Fibroblast of lung (primary cell): ENCODE data around the gene SEC14L3. TPM values are rescaled to one million over a fixed set of nuclear protein-coding genes. Genes with fewer than 3 reads are reported as not detected.

ENCODE experiments used
- DNase-seq, 2 donors: peaks; one replicate each; pipeline versions ENCODE4 v3.0.0 to v3.0.0-alpha.2; 2010; ENCODE audit warnings: low read depth in 2 of 2
- H2AFZ ChIP-seq: 2 replicates; pipeline ENCODE4 v1.5.1; 2012; ENCODE audit warnings: low read length, control low read depth, inconsistent platforms
- H3K27ac ChIP-seq: 2 replicates; pipeline ENCODE4 v1.5.1; 2011; ENCODE audit warnings: low read length, control low read depth; ENCODE audit not compliant: insufficient read depth
- H3K27me3 ChIP-seq: 2 replicates; pipeline ENCODE4 v1.5.1; 2011; ENCODE audit warnings: mild to moderate bottlenecking, low read length; ENCODE audit not compliant: control insufficient read depth, insufficient read depth
- H3K36me3 ChIP-seq: 2 replicates; pipeline ENCODE4 v1.5.1; 2011; ENCODE audit warnings: low read length; ENCODE audit not compliant: control insufficient read depth, insufficient read depth
- H3K4me1 ChIP-seq: 2 replicates; pipeline ENCODE4 v1.5.1; 2011; ENCODE audit warnings: low read length; ENCODE audit not compliant: control insufficient read depth, insufficient read depth; ENCODE audit errors: extremely low read depth
- H3K4me2 ChIP-seq: 2 replicates; pipeline ENCODE4 v1.5.1; 2011; ENCODE audit warnings: low read length, control low read depth; ENCODE audit not compliant: insufficient read depth; ENCODE audit errors: extremely low read depth
- H3K4me3 ChIP-seq, 4 experiments: fragments of 200-600 bp in 1 of 4; sonication (generic) in 1 of 4; replicated peaks in 1 of 4; 2 replicates each; pipeline ENCODE4 v1.5.1; 2011 to 2016; ENCODE audit warnings: low read length in 4 of 4, low read depth in 3 of 4, mild to moderate bottlenecking in 3 of 4, control low read depth in 2 of 4, inconsistent platforms in 1 of 4, mixed read lengths in 1 of 4; ENCODE audit not compliant: insufficient read depth in 1 of 4; ENCODE audit errors: control extremely low read depth in 1 of 4
- H3K79me2 ChIP-seq: 2 replicates; pipeline ENCODE4 v1.5.1; 2012; ENCODE audit warnings: mild to moderate bottlenecking, low read length, inconsistent platforms; ENCODE audit not compliant: control insufficient read depth, insufficient read depth
- H3K9ac ChIP-seq: 2 replicates; pipeline ENCODE4 v1.5.1; 2011; ENCODE audit warnings: mild to moderate bottlenecking, low read length, control low read depth; ENCODE audit not compliant: insufficient read depth
- H3K9me3 ChIP-seq: 2 replicates; pipeline ENCODE4 v1.5.1; 2012; ENCODE audit warnings: low read depth, low read length; ENCODE audit not compliant: control insufficient read depth, insufficient read depth
- H4K20me1 ChIP-seq: 2 replicates; pipeline ENCODE4 v1.5.1; 2011; ENCODE audit warnings: low read length; ENCODE audit not compliant: control insufficient read depth, insufficient read depth; ENCODE audit errors: extremely low read depth
- EZH2 ChIP-seq: IDR thresholded peaks from 2 replicates; pipeline ENCODE4 v1.5.1; 2012; ENCODE audit warnings: low read length, control low read depth, mild to moderate bottlenecking; ENCODE audit errors: missing control alignments
- polyA plus RNA-seq, 2 donors: library from polyadenylated mRNA; depleted of rRNA in 1 of 2; stranded (reverse) in 1 of 2; unstranded in 1 of 2; fragments of >200 nt; gene quantifications; 2 replicates each; pipeline ENCODE4 v1.2.1, GENCODE V29; 2011 to 2012; ENCODE audit warnings: missing spikeins in 1 of 2
- total RNA-seq: library from RNA; depleted of rRNA; stranded (reverse); fragments of >200 nt; gene quantifications from 2 replicates; pipeline ENCODE4 v1.2.1, GENCODE V29; 2014
- TF ChIP-seq, protein P1 (sequence below), 2 donors: IDR thresholded peaks in 1 of 2; conservative IDR thresholded peaks in 1 of 2; 1 replicate in 1 of 2; 2 replicates in 1 of 2; pipeline ENCODE4 v1.5.1; 2011 to 2012; ENCODE audit warnings: low read length in 2 of 2, control low read depth in 1 of 2, inconsistent platforms in 1 of 2, low read depth in 1 of 2, mild to moderate bottlenecking in 1 of 2

Gene SEC14L3
- total and polyA plus RNA-seq, 2 donors (not counting 1 experiment from before 2014, with no cell fraction given) = not detected

GRCh38 chr22:30511911-30512310 is 40.1 kb upstream of the SEC14L3 start:
- Histone ChIP-seq H3K79me2 (no peaks in the 10 kb centered on the region), H3K4me2 (no peak overlapping the region), H3K4me1 (no peaks in the 10 kb centered on the region), H4K20me1 (no peaks in the 10 kb centered on the region), H3K27ac (no peak overlapping the region), H3K9ac (no peak overlapping the region), H2AFZ (no peak overlapping the region), H3K4me3 (no peak overlapping the region), H3K9me3 (no peaks in the 10 kb centered on the region), H3K36me3 (no peaks in the 10 kb centered on the region), H3K27me3 (peaks cover 4% of the 10 kb centered on the region)
- no peak for TF ChIP-seq EZH2
- TF ChIP-seq, protein P1, sequence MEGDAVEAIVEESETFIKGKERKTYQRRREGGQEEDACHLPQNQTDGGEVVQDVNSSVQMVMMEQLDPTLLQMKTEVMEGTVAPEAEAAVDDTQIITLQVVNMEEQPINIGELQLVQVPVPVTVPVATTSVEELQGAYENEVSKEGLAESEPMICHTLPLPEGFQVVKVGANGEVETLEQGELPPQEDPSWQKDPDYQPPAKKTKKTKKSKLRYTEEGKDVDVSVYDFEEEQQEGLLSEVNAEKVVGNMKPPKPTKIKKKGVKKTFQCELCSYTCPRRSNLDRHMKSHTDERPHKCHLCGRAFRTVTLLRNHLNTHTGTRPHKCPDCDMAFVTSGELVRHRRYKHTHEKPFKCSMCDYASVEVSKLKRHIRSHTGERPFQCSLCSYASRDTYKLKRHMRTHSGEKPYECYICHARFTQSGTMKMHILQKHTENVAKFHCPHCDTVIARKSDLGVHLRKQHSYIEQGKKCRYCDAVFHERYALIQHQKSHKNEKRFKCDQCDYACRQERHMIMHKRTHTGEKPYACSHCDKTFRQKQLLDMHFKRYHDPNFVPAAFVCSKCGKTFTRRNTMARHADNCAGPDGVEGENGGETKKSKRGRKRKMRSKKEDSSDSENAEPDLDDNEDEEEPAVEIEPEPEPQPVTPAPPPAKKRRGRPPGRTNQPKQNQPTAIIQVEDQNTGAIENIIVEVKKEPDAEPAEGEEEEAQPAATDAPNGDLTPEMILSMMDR (conservative IDR thresholded peaks at IDR 0.05 in 1 of 2, IDR thresholded peaks at IDR 0.05 in 1 of 2; ENCODE audit: low read depth in 1 of 2, low read length in 2 of 2) = no peak
- no peak for DNase-seq

- Histone ChIP-seq H3K9me3 (no peaks in the 10 kb centered on the region), H3K27ac (no peak overlapping the region), H2AFZ (no peak overlapping the region), H4K20me1 (no peaks in the 10 kb centered on the region), H3K36me3 (no peaks in the 10 kb centered on the region), H3K4me3 (no peak overlapping the region), H3K4me1 (no peaks in the 10 kb centered on the region), H3K27me3 (peaks cover 4% of the 10 kb centered on the region), H3K79me2 (no peaks in the 10 kb centered on the region), H3K4me2 (no peak overlapping the region), H3K9ac (no peak overlapping the region)
- TF ChIP-seq EZH2 = no peak
- no peak for DNase-seq
Observed at GRCh38 chr22:30511109-30511508, 39.3 kb upstream of the SEC14L3 start.

GRCh38 chr22:30508216-30508615 is 36.4 kb upstream of the SEC14L3 start:
- Histone ChIP-seq H3K4me2 (no peak overlapping the region), H3K79me2 (no peaks in the 10 kb centered on the region), H3K4me3 (no peak overlapping the region), H3K9ac (no peak overlapping the region), H2AFZ (no peak overlapping the region), H4K20me1 (no peaks in the 10 kb centered on the region), H3K36me3 (no peaks in the 10 kb centered on the region), H3K27me3 (peaks cover 13% of the 10 kb centered on the region), H3K27ac (no peak overlapping the region), H3K9me3 (no peaks in the 10 kb centered on the region), H3K4me1 (no peaks in the 10 kb centered on the region)
- TF ChIP-seq, protein P1 (conservative IDR thresholded peaks at IDR 0.05 in 1 of 2, IDR thresholded peaks at IDR 0.05 in 1 of 2; ENCODE audit: low read depth in 1 of 2, low read length in 2 of 2) = no peak
- no peak for TF ChIP-seq EZH2
- no peak for DNase-seq
